K562 (cell line): ENCODE measurements around the gene ASAH2. TPM values are rescaled to one million over a fixed set of nuclear protein-coding genes. Genes with fewer than 3 reads are reported as not detected.

ENCODE experiments used
- CBFA2T2 ChIP-seq: fragments of 450-650 bp; conservative IDR thresholded peaks from 2 replicates; pipeline ENCODE4 v1.6.1; 2017; ENCODE audit warnings: mild to moderate bottlenecking
- POLR2G ChIP-seq: fragments of 200-400 bp; formaldehyde crosslinking; IDR thresholded peaks from 2 replicates; pipeline ENCODE4 v1.6.1; 2017; ENCODE audit warnings: low read depth, mild to moderate bottlenecking, antibody characterized with exemption, low read length, moderate library complexity
- polyA plus RNA-seq, 8 experiments: library from polyadenylated mRNA; depleted of rRNA in 4 of 8; stranded (reverse) in 5 of 8; unstranded in 3 of 8; fragments of >200 nt; fragmentation: Nextera tagmentation in 2 of 8; fragmentation: Illumina TruSeq in 1 of 8; extraction: Ambion mirVana in 2 of 8; extraction: Trizol in 1 of 8; gene quantifications; 2 replicates each; pipeline versions ENCODE4 v1.2.1 to v1.2.3, GENCODE V29; 2011 to 2014; ENCODE audit warnings: inconsistent platforms in 1 of 8, missing spikeins in 1 of 8
- total RNA-seq, 7 experiments: library from RNA; depleted of rRNA in 6 of 7; stranded (reverse); fragments of >200 nt in 6 of 7; fragmentation: Illumina TruSeq in 2 of 7; extraction: Trizol in 2 of 7; gene quantifications; 2 replicates each; pipeline versions ENCODE4 v1.2.1 to v1.2.3, GENCODE V29; 2011 to 2021; ENCODE audit warnings: low replicate concordance in 1 of 7
- TF ChIP-seq, protein P1 (sequence below): fragments of 450-650 bp; formaldehyde crosslinking; IDR thresholded peaks from 2 replicates; pipeline ENCODE4 v1.4.0; 2020; ENCODE audit warnings: mild to moderate bottlenecking, moderate library complexity
- TF ChIP-seq, protein P2 (sequence below): fragments of 450-650 bp; IDR thresholded peaks from 2 replicates; pipeline ENCODE4 v1.7.1; 2018; ENCODE audit warnings: mild to moderate bottlenecking, low read depth; ENCODE audit not compliant: partially characterized antibody
- TF ChIP-seq, protein P3 (sequence below): fragments of 250-450 bp; sonication (Bioruptor Pico); IDR thresholded peaks from 2 replicates; pipeline ENCODE4 v1.8.0; 2022; ENCODE audit warnings: inconsistent platforms, mild to moderate bottlenecking, moderate library complexity, borderline replicate concordance

The ASAH2 gene
- total and polyA plus RNA-seq, 9 of the 15 experiments (the other 6 are each of a cell fraction or from before 2014, with no cell fraction given) = 2.5 to 12.0 (median 8.5) TPM

DNA sequence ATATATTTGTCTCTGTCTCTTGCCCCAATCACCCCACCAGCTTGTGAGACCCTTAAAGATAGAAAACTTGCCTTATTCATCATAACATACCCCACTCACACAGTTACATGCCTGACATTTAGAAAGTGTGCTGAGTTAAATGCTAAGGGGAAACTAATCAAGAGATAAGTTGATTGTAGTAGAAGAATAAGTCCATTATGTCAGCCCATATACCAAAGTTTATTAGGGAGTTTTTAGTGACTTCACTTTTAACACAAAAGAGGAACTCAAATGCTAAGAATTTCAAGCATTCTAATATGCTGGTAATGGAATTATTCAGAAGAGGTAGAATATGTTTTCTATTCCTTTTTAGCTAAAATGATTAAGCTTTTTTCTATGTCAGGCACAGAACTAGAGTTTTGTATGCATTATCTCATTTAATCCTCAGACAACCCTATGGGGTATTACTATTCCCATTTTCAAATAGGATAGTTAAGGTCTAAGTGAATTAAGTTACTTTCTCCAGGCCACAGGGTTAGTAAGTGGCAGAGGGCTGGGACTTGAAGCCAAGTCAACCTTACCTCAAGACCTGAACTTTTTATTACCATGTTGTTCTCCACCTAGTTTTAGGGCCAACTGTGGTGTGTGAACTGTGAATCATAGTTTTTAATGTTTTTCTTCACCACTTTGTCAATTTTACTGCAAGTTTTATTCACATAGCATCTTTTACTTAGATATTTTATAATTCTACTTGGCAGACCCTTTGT is 19.6 kb downstream of the ASAH2 start (continued):
- TF ChIP-seq, protein P1, sequence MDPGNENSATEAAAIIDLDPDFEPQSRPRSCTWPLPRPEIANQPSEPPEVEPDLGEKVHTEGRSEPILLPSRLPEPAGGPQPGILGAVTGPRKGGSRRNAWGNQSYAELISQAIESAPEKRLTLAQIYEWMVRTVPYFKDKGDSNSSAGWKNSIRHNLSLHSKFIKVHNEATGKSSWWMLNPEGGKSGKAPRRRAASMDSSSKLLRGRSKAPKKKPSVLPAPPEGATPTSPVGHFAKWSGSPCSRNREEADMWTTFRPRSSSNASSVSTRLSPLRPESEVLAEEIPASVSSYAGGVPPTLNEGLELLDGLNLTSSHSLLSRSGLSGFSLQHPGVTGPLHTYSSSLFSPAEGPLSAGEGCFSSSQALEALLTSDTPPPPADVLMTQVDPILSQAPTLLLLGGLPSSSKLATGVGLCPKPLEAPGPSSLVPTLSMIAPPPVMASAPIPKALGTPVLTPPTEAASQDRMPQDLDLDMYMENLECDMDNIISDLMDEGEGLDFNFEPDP (CRISPR knock-in tag) = no peak
- TF ChIP-seq, protein P2, sequence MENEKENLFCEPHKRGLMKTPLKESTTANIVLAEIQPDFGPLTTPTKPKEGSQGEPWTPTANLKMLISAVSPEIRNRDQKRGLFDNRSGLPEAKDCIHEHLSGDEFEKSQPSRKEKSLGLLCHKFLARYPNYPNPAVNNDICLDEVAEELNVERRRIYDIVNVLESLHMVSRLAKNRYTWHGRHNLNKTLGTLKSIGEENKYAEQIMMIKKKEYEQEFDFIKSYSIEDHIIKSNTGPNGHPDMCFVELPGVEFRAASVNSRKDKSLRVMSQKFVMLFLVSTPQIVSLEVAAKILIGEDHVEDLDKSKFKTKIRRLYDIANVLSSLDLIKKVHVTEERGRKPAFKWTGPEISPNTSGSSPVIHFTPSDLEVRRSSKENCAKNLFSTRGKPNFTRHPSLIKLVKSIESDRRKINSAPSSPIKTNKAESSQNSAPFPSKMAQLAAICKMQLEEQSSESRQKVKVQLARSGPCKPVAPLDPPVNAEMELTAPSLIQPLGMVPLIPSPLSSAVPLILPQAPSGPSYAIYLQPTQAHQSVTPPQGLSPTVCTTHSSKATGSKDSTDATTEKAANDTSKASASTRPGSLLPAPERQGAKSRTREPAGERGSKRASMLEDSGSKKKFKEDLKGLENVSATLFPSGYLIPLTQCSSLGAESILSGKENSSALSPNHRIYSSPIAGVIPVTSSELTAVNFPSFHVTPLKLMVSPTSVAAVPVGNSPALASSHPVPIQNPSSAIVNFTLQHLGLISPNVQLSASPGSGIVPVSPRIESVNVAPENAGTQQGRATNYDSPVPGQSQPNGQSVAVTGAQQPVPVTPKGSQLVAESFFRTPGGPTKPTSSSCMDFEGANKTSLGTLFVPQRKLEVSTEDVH = no peak
- TF ChIP-seq CBFA2T2 (no peak), POLR2G (no peak)
- TF ChIP-seq, protein P3, sequence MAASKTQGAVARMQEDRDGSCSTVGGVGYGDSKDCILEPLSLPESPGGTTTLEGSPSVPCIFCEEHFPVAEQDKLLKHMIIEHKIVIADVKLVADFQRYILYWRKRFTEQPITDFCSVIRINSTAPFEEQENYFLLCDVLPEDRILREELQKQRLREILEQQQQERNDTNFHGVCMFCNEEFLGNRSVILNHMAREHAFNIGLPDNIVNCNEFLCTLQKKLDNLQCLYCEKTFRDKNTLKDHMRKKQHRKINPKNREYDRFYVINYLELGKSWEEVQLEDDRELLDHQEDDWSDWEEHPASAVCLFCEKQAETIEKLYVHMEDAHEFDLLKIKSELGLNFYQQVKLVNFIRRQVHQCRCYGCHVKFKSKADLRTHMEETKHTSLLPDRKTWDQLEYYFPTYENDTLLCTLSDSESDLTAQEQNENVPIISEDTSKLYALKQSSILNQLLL (CRISPR knock-in tag) = no peak
